GM19351 (cell line): ENCODE data around the gene TIAM1.

Experiments used
- ATAC-seq: cut with Tn5 transposase; IDR thresholded peaks from one replicate; pipeline ENCODE4 v1.9.1; 2021; ENCODE audit warnings: mild to moderate bottlenecking, moderate library complexity; ENCODE audit not compliant: unreplicated experiment

The TIAM1 gene

GRCh38 chr21:31103163-31103562, 240.9 kb downstream of the TIAM1 start:
- no peak for ATAC-seq

GRCh38 chr21:31099122-31099521, 244.9 kb downstream of the TIAM1 start:
- no peak for ATAC-seq

DNA sequence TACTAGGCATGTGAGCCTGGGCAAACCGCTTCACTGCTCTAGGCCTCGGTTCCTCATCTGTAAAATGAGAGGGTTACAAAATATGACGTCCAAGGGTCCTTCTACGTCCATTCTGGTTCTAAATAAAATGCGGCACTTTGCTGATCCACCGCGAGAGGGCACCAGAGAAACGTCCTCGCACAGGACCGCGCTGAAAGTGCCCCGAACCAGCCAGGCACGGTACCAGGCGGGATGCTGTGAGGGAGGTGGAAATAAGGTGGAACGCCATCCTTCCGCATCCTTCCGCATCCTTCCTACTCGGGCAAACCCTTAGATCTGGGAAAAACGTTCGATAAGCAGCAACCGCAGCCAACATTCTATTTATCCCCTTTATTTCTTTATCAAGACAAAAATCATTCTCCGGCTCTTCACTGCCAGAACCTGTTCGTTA, 245.5 kb downstream of the TIAM1 start:
- no peak for ATAC-seq

GRCh38 chr21:31092832-31093625, 251.0 kb downstream of the TIAM1 start:
- no peak for ATAC-seq

DNA sequence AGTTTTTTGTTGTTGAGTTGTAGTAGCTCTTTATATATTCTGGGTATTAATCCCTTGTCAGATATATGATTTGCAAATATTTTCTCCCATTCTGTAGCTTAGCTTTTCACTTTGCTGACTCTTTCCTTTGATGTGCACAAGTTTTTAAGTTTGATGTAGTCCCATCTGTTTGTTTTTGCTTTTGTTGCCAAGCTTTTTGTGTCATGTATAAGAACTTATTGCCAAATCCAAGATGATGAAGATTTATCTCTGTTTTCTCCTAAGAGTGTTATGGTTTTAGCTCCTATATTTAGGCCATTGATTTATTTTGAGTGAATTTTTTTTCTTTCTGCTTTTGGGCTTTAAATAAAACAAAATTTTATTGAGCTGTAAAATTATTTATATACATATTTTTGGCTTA, 253.7 kb downstream of the TIAM1 start:
- ATAC-seq, result no peak

- no peak for ATAC-seq
These were observed 255.6 kb downstream of the TIAM1 start for GRCh38 chr21:31088474-31088751.

GRCh38 chr21:31087639-31088473, 256.2 kb downstream of the TIAM1 start:
- ATAC-seq, result no peak

DNA sequence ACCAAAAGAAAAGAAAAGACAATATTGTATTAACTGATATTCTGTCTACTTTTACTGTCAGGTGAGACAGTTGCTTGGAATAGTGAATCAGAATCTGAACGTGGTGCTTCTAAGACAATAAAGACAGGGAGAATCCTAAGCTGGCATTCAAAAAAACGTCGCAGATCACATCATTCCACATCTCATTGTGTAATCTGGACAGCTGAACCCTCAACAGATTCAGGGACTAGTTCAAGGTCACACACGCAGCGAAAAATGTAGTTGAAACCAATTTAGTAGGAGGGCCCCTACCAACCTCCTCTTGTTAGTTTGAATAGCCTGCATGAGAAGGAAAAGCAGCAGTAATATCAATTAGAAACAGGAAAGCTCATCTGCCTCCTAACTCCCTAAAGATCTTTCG, 259.4 kb downstream of the TIAM1 start:
- ATAC-seq, result no peak

GRCh38 chr21:31078796-31079195, 265.3 kb downstream of the TIAM1 start:
- ATAC-seq, result peak; percentile 80

DNA sequence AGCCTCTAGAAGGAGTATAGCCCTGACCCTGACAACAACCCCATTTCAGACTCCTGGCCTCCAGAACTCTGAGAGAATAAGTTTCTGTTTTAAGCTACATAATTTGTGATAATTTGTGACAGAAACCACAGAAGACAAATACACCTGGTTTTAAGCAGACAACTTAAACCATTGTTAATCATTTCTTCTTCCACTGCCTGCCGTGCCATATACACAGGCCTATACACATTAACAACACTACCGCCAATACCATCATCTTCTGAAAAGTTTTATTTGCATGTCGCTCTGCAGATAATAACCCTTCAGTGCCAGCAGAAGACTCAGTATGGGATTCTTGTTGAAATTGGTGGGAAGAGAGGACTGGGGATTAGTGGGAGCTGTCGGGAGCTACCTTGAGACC, 265.8 kb downstream of the TIAM1 start:
- peak; percentile 12 for ATAC-seq

DNA sequence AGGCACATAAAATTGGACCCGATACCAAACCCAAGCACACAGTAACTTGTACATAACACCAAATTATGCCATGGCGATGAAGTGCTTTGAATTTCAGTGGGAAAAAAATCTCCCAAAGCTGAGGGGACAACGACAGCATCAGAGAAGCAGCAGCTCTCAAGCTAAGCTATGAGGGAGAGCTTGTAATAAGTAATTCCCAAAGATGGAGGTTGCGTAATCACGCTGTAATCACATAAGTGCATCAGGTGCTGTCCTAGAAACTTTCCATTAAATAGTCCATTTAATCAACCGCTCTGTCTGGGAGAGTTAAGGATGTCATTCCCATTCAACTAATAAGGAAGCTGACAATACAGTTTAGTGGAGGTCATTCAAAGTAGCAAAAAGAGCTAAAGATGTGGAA, 268.2 kb downstream of the TIAM1 start:
- no peak for ATAC-seq

DNA sequence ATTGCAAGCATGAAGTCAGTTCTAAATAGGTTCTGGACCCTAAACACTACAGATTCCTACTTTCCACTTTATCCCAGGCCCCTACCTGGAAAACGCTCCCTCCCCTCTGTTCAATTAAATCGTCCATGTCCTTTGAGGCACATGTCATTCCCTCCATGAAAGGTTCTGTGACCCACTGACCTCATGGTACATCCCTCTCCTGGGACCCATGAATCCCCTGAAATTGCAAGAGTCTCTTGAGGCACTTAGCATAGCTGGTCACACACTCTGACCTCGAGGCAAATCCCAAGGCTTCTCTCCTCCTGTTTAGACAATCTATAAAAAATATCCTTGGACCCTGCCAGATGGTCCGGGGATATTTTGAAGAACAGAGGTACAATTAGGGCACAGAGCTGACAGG, 271.5 kb downstream of the TIAM1 start:
- ATAC-seq, result no peak
